ENCODE results near the gene RTN4R.
"Not testable (repeated sequence)": the region's sequence is repeated elsewhere in the genome, so short reads cannot be mapped to it uniquely, and the experiment has no call there.

Gene RTN4R

DNA sequence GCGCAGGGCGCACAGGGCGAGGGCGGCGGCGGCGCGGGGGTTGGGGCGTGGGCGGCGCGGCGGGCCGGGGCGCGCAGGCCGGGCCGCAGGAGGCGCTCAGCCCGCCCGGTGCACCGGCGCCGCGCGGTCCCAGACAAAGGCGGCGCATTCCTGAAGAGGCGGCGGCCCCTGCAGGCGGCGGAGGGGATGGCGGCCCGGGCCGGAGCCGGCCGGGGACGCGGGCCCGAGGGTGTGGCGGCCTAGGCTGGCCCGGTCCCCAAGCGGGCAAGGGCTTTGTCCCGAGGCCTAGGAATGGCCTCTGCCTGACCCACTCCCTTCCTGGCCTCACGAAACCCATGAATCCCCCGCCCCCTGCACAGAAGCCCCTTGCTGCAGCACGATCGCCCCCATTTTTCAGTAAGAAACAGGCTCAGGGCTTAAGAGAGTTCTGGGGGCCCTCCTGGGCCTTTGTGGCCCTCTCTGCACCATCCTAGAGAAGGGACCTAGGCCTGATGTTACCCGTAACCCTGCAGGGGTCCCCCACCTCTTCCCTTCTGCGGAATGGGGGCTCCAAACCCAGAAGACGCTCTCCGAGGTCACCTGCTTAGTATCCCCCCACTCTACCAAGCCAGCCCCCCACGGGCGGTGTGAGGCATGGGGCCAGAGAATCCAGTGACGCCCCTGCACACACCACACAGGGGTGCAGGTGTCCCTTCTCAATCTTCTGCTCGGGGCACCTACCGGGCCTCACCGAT lies at the start of gene RTN4R:
Gene RTN4R (minus strand): TSS at position 40 of the 734 bp plus-strand sequence. CDS start 226 bp downstream, outside the sequence.
- peak in 1 of 2 donors; percentile 33 for DNase-seq (ENCODE audit: low read depth in 2 of 2)

DNA sequence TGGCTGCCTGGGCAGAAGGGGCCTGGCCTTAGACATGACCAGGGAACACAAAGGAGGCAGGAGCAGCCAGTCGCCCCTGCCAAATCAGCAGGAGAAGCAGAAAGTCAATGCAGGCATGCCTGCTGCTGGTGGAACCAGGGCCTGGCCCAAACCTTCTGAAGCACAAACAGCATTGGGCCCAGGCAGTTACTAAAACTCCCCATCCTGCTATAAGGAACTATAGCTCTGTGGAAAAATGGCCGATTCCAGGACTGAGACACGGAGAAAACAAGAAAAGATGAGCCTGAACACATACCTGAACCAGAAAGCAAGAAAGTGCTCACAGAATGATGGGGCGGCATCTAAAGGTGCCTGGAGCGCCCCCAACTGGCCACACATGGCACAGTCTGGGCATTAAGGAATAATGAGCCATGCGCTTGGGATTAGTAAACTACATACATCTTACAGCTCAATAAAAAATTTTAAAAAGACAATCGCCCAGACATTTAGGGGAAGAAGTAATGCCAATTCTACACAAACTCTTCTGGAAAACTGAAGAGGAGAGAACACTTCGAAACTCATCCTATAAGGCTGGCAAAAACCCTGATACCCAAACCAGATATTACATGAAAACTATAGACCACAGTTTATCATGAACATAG lies 49.4 kb upstream of the RTN4R start:
- DNase-seq (ENCODE audit: low read depth in 2 of 2) = not testable (repeated sequence)

DNA sequence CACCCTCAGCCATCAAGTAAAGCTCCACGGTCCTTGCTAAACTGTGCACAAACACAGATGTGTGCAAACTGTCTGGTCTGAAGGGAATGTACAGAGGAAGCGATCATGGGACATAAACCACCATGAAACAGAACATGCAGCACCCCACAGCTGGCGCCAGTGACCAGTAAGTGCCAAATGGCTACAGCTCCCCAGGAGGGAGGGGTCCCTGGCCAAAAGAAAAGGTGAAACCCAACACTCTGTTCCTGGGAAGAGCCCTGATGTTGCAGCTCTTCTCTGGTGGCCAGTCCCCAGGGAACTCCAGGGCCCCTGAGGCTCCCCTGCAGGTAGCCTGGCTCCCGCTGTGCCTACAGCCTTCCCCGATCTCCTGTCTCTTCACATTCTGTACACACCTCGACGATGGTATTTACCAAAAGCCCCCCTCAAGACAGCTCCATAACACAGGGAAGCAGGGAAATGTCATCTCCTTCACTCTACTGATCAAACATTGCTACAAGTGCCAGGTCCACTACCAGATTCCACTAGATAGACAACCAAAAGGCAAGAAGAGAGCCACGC lies 48.8 kb upstream of the RTN4R start:
- no peak for DNase-seq (ENCODE audit: low read depth in 2 of 2)

DNA sequence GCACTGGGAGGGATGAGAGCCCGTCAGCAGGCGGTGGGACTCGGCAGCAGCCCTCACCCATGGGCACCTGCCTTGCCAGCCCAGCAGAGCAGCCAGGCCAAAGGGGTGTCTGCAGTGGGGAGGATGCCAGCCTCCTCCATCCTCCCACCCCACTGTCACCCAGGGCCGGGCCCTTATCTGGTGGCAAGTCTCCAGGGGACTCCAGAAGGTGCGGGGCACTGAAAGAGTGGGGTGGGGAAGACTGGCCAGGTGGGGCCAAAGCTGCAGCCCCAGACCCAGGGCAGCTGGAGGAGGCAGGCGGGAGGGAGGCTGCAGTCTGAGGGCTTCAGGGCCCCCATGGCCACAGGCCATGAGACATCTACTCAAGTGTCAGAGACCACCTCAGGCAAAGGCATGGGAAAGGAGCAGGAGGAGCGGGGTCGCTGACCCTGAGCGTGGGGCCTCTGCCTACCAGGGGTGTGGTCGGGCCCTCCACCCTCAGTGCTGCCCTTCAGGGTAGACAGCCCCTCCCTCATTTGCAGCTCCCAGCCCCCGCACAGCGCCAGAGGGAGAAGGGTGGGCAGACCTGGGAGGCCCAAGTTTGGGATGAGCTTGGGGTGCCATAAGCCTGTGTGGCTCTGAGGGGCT lies 48.2 kb upstream of the RTN4R start:
- DNase-seq (ENCODE audit: low read depth in 2 of 2) = no peak

DNA sequence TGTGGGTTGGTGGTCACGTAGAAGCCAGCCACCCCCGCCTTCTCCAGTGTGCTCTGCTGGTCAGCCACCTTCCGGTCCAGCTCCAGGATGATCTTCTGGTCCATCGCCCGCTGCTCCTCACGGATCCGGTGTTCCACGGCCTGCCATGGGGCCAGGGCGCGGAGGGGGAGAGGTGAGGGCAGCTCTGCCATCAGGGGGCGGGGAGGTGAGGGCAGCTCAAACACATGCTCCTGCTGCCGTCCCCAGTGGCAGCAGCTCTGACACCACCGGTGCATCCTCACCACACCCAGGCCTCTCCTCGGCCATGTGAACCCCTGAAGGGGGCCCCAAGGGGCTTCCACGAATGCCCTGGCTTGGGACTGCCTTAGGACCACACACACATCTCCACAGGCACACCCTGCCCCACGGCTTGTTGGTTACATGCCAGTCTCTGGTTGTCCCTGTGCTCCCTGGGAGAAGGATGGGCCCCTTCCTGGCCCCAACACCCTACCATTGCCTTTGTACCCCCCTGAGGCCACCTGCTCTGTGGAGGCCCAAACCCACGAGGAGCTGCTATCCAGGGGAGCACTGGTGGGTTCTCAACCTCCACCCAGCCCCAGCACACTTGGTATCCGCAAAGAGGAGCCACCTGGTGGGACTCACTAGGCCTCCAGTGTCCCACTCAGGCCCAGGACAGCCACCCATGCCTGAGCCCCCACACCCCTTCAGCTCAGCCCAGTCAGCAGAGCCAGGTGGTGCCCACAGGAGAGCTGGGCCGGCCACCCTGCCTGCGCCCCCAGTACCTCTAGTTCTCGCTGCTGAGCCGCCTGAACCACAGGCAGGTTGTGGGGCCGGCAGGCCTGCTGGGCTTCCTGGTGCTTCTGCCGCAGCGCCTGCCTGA lies 47.5 kb upstream of the RTN4R start:
- DNase-seq (ENCODE audit: low read depth in 2 of 2) = no peak

DNA sequence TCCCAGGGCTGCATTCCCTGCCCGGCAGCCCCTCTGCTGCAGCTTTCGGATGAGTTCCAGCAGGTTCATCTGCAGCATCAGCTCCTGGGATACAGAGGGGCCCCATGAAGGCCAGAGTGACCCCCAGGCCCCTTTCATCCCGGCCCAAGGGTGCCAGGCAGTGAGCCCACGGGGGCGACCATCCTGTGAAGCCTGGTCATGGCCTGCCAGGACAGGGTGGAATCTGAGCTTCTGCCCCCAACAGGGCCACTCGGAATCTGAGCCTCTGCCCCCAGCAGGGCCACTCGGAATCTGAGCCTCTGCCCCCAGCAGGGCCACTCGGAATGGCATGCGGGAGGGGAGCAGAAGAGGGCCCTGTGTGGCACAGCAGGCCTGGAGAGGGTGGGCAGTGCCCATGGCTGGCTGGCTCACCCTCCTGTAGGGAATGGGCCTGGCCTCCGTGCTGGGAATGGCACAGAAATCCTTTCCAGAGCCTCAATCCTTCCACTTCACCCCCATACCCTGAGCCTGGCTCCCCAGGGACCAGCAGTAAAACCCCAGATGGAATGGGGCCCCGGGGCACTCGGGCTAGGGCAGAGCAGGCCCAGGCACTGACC lies 46.7 kb upstream of the RTN4R start:
- not testable (repeated sequence) for DNase-seq (ENCODE audit: low read depth in 2 of 2)

DNA sequence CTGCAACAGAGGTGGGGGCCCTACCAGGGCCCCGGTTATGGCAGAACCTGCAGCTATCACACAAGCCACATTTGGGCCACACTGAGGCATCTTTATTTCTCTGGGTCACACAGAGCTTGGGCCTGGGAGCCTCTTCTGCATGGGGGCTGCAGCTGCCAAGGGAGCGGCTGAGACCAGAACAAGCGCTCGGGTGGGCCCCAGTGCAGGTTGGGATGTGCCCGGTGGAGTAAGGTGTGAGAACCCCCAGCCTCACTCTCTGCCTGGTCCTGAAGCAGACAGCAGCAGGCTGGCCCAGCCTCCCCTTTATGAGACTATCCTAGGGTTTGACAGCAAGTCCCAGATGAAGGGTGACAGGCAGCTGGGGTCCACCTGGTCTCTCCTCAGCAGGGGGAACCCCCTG lies 46.1 kb upstream of the RTN4R start:
- not testable (repeated sequence) for DNase-seq (ENCODE audit: low read depth in 2 of 2)

DNA sequence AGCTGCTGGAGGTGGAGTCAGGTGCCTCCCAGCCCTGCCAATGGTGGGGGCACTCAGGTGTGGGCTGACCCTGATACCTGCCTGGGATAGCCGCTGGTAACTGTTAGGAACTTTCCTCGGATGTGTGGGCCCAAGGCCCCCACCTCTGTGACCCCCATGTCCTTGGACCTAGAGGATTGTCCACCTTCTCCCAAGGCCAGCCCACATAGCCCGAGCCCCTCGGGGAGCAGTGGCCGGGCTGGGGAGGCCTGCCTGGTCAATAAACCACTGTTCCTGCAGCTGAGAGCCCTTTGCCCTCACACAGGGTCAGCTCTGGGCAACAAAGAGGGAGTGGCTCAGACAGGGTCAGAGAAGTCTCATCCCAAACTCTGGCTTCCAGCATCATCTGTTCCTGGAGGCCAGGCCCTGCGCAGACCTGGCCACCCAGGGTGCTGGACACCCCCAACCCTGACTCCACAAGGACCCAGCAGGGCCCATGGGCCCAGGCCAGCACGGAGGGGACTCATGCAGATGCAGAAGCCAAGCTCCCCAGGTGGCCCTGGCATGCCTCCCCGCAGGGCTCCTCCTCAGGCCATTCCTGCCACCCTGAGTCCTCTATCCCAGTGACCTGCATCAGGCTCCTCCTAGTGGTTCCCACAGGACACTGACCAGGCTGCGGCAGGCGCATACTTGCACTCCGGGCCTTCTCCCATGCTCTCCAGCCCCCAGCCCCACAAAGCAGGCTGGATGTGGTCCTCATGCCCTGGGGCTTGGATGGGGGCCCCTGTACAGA lies 45.4 kb upstream of the RTN4R start:
- DNase-seq (ENCODE audit: low read depth in 2 of 2) = not testable (repeated sequence)

DNA sequence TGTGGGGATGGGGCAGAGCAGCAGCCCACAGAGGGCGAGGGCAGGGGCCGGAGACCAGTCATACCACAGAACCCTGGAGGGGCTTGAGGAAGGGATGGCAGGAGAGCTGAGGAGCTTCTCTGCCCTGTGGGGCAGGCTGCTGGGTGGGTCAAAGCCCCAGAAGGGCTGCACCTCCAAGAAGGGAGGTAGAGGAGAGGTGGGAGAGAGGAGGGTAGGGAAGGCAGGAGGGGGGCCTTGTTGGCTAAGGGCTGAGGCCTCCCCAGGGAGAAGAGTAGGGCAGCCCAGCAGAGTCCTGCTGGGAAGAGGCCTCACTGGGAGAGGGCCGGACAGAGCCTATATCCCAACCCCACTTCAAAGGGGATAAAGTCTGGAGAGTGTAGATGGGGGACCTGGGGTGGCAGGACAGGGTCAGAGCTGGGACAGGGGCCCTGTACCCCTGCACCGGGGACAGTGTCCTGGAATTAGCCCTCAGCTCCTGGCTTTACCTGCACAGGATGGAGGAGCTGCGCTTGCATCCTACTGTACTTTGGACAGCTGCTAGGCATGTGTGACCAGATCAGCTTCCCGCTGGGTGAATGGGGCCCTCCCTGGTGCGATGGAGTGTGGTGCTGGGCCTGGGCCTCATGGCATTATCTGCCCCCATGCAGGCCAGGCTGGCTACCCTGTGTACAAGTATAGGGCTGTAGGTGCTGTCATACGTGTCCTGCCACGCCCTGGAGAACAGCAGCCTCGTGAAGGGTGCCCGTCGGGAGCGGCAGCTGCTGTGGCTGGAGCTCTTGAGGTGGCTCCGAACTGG lies 44.5 kb upstream of the RTN4R start:
- no peak for DNase-seq (ENCODE audit: low read depth in 2 of 2)

DNA sequence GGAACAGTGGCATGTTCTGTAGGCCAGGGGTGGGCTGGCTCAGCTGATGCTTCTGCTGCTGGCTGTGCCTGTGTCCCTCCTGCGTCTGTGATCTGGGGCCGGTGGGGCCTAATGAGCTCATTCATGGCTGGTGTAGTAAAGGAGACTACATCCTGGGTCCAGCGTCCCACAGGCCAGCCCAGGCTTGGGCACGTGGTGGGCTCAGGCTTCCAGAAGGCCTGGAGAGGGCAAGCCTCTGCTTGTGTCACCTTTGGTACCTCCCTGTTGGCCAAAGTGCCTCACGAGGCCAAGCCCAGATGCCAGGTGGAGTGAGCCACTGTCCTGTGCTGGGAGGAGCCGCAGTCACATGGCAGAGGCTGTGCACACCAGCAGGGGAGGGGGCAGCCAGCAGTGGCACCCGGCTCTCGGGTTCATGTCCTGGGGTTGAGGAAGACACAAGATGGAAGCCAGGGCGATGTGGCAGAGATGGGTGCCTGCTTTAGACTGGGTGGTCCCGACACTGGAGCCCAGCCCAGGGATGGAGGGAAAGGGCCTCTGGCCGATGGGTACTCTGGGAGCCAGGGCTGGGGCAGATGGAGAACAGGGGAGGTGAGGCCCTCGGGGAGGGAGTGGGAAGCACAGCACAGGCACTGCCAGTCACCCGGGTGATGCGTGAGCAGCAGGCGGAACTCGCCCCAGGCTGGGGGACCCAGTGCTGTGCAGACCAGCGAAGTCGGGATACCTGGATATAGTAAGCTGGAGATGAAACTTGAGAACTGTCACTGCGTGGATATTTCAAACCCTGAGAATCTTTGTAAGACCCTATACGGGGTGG lies 43.3 kb upstream of the RTN4R start:
- not testable (repeated sequence) for DNase-seq (ENCODE audit: low read depth in 2 of 2)

DNA sequence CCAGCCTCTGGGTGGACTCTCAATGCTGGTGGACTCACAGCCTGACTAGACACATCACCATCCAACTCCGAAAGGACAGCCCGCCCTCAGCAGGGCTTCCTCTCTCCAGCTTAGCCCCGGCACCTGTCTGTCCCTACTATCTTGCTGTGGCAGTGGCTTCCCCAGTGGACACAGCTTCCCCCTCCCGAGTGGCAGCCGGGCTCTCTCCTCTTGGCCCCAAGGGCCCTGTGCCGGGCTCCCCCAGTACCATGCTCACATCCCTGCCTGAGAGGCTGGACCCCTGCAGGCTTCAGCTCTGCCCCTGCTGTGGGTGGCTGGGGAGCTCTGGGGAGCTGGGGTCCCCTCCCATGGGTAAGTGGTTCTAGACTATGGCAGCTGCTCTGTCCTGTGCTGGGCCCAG lies 42.7 kb upstream of the RTN4R start:
- DNase-seq (ENCODE audit: low read depth in 2 of 2) = not testable (repeated sequence)

DNA sequence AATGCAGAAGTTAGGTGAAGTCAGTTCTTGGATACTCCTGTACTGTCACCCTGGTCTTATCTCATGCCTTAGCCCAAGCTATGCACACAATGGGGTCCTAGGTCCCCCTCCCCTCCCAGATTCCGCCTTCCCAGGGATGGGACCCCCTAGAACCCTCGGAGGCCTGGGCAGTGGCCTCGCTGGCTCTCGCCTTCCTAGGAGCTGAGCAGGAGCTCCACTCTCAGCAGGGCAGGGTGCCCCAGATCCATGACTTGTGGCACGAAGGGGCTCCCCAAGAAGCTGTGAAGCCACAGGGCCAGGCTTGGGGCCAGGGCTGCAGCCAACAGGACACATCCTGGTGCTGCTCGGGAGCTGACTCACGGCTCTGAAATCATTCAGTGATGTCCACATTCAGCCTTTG lies 42.1 kb upstream of the RTN4R start:
- not testable (repeated sequence) for DNase-seq (ENCODE audit: low read depth in 2 of 2)

DNA sequence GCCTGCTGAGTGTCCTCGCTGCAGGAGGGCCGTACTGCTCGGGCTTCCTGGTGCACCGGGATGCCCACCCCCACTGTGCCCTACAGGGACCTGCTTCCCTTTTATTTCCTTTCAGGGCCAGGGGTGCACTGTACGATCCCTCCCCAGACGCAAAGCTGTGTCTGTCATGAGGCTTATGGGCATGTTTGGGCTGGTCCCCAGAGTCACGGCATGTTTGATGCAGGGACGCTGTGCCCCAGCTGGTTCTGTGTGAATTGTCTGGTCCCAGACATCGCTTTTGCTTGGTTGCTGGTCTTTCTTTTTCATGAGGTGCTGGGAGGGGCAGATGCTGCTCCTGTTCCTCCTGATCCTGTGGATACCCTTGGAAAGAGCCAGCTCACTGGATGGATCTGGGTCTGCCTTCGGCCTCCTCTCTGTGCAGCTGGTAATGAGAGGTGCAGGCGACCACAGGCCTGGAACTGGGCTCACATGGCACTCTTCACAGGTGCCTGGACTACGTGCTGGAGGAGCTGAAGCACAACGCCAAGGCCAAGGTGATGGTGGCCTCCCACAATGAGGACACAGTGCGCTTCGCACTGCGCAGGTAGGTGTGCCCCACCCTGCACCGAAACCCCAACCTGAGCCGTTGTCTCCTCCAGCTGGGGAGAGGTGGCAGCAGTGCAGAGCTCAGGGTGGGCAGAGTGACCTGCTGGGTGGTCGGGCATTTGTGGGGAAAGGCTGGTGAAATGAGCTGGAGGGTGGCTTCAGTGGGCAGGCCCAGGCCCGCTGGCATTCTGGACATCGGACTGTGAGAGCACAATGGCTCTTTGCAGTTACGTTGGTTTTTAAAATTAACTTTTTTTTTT lies 40.9 kb upstream of the RTN4R start:
- DNase-seq (ENCODE audit: low read depth in 2 of 2) = not testable (repeated sequence)

DNA sequence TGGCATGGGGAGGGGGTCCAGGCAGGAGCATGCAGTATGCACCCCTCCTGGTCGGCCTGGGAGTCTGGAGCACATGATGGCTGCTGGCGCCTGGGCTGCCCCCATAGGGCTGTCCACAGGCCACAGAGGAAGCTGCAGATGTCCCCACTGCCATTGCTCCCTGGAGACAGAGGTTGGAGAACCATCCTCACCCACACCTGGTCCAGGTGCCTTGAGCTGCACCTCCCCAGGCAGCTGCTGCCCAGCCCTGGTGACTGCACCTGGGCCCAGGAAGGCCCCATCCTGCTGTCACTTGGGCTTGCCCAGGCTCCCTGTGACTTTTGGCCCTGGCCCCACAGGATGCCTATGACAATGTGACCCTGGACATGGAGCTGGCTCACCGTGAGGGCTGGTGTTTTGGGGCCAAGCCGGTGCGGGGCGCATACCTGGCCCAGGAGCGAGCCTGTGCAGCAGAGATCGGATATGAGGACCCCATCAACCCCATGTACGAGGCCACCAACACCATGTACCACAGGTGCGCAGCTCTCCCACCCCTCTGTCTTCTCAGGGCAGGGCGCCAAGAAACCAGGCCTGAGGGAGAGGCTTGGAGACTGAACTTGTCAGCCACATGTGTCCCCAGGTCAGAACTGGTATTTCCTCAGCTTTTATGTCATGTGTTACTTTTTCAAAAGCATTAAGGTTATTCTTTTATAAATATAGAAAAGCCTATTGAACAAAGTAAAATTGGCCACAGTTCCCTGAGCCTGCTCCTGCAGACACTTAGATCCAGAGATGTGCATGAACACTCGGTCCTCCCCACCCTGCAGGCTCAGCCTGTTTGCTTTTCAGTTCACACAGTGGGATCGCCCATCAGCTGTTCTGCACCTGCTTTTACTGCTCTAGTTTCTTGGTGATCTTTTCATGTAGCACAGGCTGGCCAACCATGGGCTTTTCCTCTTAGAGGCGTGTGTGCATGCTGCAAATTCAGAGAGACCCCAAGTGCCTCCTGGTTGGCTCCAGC lies 39.6 kb upstream of the RTN4R start:
- DNase-seq (ENCODE audit: low read depth in 2 of 2) = not testable (repeated sequence)

DNA sequence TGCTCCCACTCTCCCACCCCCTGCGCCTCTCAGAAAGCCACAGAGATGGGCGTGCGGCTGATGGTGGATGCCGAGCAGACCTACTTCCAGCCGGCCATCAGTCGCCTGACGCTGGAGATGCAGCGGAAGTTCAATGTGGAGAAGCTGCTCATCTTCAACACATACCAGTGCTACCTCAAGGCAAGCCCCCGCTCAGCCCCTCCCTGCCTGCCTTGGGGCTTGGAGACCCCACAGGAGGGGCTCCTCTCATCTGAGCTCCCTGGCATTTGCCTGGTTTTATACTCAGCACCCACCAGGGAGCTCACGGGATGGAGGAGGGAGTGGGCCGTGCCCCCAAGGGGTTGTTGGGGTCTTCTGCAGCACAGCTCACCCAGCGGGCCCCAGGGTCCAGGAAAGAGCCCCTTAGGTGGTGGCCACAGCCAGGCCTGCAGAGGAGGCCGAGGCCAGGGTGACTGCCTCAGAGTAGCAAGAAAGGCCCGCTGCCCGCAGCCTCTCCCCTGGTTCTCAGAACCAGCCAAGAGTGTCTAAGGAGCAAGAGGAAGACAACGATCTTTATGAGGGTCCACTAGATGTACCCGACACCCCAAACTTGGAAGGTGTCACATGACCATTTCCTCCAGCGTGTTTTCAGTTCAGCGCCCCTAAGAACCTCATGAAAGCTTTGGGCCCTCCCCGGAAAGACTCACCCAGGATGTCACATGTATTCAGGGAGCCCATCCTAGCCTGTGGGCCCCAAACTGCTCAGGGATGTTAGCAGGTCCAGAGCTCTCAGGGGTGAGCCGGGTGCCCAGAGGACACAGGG lies 38.7 kb upstream of the RTN4R start:
- not testable (repeated sequence) for DNase-seq (ENCODE audit: low read depth in 2 of 2)

Data from stimulated activated CD8-positive, alpha-beta memory T cell treated with anti-CD3 and anti-CD28 coated beads, Interleukin-7, amount 100 ng/mL, for 4 hours (primary cell).